ENCODE measurements around the gene LBR. TPM values are rescaled to one million over a fixed set of nuclear protein-coding genes. Genes with fewer than 3 reads are reported as not detected.

Gene LBR
- total RNA-seq, 1 donor from 2014 or later, result 93.9 TPM

- no peak for TF ChIP-seq CTCF (IDR thresholded peaks at IDR 0.05; ENCODE audit: partially characterized antibody, unreplicated experiment)
- H3K4me1 Mint-ChIP-seq (ENCODE audit: low read depth, unreplicated experiment), result peaks cover 12% of the 10 kb centered on the region
- H3K27me3 Mint-ChIP-seq (ENCODE audit: unreplicated experiment), result no peaks in the 10 kb centered on the region
- no peak for DNase-seq
- H3K4me3 Mint-ChIP-seq (ENCODE audit: unreplicated experiment), result no peak overlapping the region
- H3K27ac Mint-ChIP-seq (ENCODE audit: unreplicated experiment), result no peak overlapping the region
- no peaks in the 10 kb centered on the region for H3K36me3 Mint-ChIP-seq (ENCODE audit: unreplicated experiment)
- no peaks in the 10 kb centered on the region for H3K9me3 Mint-ChIP-seq (ENCODE audit: unreplicated experiment)
Observed at GRCh38 chr1:225437710-225438437, 10.0 kb upstream of the LBR start.

DNA sequence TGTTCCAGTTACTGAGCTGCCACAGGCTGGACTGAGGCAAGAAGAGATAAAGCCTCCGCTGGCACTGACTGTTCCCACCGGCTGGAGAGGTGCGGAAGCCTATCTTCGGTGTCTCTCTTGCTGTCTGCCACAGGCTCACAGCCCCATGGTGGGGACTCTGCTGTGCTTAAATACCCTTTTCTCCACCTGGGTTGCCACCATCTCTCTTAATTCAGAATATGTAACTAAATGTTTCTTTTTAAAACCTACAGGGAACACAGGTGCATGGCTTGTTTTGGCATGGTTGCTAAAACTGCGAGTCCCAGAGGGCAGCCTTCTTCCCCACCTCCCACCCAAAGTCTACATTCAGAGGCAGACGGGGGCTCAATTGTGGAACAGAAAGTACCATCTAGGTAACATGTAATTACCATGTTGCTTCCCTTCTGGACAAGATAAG is 8.1 kb upstream of the LBR start:
- no peak overlapping the region for H3K27ac Mint-ChIP-seq (ENCODE audit: unreplicated experiment)
- TF ChIP-seq CTCF (IDR thresholded peaks at IDR 0.05; ENCODE audit: partially characterized antibody, unreplicated experiment), result no peak

DNA sequence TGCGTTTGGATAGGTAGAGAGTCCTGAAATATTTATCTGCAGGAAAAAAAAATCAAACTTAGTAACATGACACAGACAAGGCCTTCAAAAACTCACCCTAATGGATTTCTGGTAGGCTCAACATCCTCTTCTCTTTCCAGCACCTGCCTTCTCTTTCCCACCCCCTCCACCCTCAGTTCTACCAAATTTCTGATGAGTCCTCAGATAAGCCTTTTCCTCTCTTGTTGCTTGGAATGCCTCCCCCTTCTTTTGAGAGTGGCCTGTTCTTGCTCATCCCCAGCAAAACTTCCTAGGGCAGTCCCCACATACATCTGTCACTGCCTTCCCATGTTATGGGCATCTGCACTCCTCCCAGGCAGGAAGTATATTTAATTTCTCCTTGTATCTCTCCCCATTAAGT is 7.6 kb upstream of the LBR start:
- no peaks in the 10 kb centered on the region for H3K27me3 Mint-ChIP-seq (ENCODE audit: unreplicated experiment)
- no peak overlapping the region for H3K4me3 Mint-ChIP-seq (ENCODE audit: unreplicated experiment)

More for the DNA sequence above, 8.1 kb upstream of the LBR start:
- no peaks in the 10 kb centered on the region for H3K36me3 Mint-ChIP-seq (ENCODE audit: unreplicated experiment)
- DNase-seq, result no peak
- H3K4me1 Mint-ChIP-seq (ENCODE audit: low read depth, unreplicated experiment), result peaks cover 8% of the 10 kb centered on the region
- H3K9me3 Mint-ChIP-seq (ENCODE audit: unreplicated experiment), result no peaks in the 10 kb centered on the region
- H3K4me3 Mint-ChIP-seq (ENCODE audit: unreplicated experiment), result no peak overlapping the region
- no peaks in the 10 kb centered on the region for H3K27me3 Mint-ChIP-seq (ENCODE audit: unreplicated experiment)

DNA sequence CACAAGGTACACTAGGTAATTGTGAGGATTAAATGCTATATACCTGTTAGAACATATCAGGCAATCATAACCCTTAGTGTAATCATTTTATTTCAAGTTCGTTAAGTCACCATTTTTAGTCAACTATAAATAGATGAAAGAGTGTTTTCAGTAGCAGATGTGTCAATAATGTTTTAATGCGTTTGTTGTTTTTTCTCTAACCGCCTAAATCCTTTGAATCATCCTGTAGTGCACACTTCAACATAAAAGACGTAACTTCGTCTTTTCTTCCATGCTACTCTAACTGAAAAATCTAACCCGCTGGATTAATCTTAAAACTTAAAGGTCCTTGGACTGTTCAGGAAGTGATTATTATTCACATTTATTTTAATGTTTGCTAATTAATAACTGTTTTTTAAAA is 7.2 kb upstream of the LBR start:
- no peaks in the 10 kb centered on the region for H3K27me3 Mint-ChIP-seq (ENCODE audit: unreplicated experiment)
- no peaks in the 10 kb centered on the region for H3K9me3 Mint-ChIP-seq (ENCODE audit: unreplicated experiment)
- peaks cover 8% of the 10 kb centered on the region for H3K4me1 Mint-ChIP-seq (ENCODE audit: low read depth, unreplicated experiment)
- no peak for DNase-seq
- no peak for TF ChIP-seq CTCF (IDR thresholded peaks at IDR 0.05; ENCODE audit: partially characterized antibody, unreplicated experiment)
- no peaks in the 10 kb centered on the region for H3K36me3 Mint-ChIP-seq (ENCODE audit: unreplicated experiment)
- no peak overlapping the region for H3K27ac Mint-ChIP-seq (ENCODE audit: unreplicated experiment)
- no peak overlapping the region for H3K4me3 Mint-ChIP-seq (ENCODE audit: unreplicated experiment)

More for the DNA sequence above, 7.6 kb upstream of the LBR start:
- H3K27ac Mint-ChIP-seq (ENCODE audit: unreplicated experiment), result no peak overlapping the region
- H3K36me3 Mint-ChIP-seq (ENCODE audit: unreplicated experiment), result no peaks in the 10 kb centered on the region
- no peak for TF ChIP-seq CTCF (IDR thresholded peaks at IDR 0.05; ENCODE audit: partially characterized antibody, unreplicated experiment)
- H3K9me3 Mint-ChIP-seq (ENCODE audit: unreplicated experiment), result no peaks in the 10 kb centered on the region
- H3K4me1 Mint-ChIP-seq (ENCODE audit: low read depth, unreplicated experiment), result peaks cover 8% of the 10 kb centered on the region
- no peak for DNase-seq

- Mint-ChIP-seq H3K36me3 (ENCODE audit: unreplicated experiment) (no peaks in the 10 kb centered on the region), H3K4me3 (ENCODE audit: unreplicated experiment) (no peak overlapping the region), H3K27ac (ENCODE audit: unreplicated experiment) (no peak overlapping the region), H3K9me3 (ENCODE audit: unreplicated experiment) (no peaks in the 10 kb centered on the region), H3K4me1 (ENCODE audit: low read depth, unreplicated experiment) (peaks cover 9% of the 10 kb centered on the region), H3K27me3 (ENCODE audit: unreplicated experiment) (no peaks in the 10 kb centered on the region)
- DNase-seq, result no peak
- TF ChIP-seq CTCF (IDR thresholded peaks at IDR 0.05; ENCODE audit: partially characterized antibody, unreplicated experiment), result no peak
Observed at GRCh38 chr1:225434046-225434445, 6.2 kb upstream of the LBR start.
